PC-3 (cell line): ENCODE results near the gene KCTD10.

Experiments used
- CTCF ChIP-seq: fragments of 300-600 bp; sonication (generic); conservative IDR thresholded peaks from 2 replicates; pipeline ENCODE4 v1.5.1; 2017; ENCODE audit warnings: antibody characterized with exemption, low read depth, mild to moderate bottlenecking, low read length
- EZH2 ChIP-seq: fragments of 300-600 bp; sonication (generic); IDR thresholded peaks from one replicate; pipeline ENCODE4 v1.6.1; 2017; ENCODE audit warnings: antibody characterized with exemption, mild to moderate bottlenecking, low read length; ENCODE audit not compliant: unreplicated experiment

GRCh38 chr12:109421355-109422087 is 55.6 kb downstream of the KCTD10 start:
- TF ChIP-seq CTCF = no peak
- no peak for TF ChIP-seq EZH2
